GM19351 (cell line): ENCODE measurements around the gene TSPAN17.
A peak's percentile ranks its signal among the peaks of the same experiment; 100 is the strongest.

ENCODE experiments used
- ATAC-seq: cut with Tn5 transposase; IDR thresholded peaks from one replicate; pipeline ENCODE4 v1.9.1; 2021; ENCODE audit warnings: mild to moderate bottlenecking, moderate library complexity; ENCODE audit not compliant: unreplicated experiment

Gene TSPAN17

DNA sequence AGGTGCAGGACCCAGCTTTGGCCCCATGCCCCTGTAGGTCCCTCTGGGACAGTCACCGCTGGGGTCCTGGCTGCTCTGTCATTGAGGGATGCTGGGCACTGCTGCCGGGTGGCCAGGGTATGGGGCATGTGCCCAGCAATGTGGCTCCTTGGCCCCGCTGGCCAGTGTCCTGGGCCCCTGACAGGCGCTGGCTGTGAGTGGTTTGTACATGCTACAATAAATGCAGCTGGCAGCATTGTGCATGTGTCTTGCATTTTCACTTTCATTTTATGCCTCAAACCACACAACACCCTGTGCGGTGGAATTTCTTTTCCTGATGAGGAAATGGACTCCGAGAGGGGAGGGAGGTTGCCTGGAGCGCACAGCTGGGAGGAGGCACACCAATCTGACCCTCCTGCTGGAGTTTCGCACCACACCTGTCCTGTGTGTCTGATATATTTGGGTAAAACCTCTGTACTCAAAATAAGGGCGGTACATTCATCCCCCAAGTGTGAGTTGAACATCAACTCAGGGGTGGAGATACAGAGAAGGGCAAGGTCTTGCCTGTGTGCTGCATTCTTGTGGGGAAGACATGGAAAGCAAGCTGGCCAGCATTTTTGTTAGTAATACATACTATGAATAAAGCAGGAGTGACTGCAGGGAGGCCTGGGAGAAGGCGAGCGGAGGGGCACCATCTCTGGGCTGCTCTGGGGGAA is 11.7 kb downstream of the TSPAN17 start:
- ATAC-seq = no peak

- ATAC-seq = no peak
Observed at GRCh38 chr5:176659512-176659839, 12.2 kb downstream of the TSPAN17 start.

DNA sequence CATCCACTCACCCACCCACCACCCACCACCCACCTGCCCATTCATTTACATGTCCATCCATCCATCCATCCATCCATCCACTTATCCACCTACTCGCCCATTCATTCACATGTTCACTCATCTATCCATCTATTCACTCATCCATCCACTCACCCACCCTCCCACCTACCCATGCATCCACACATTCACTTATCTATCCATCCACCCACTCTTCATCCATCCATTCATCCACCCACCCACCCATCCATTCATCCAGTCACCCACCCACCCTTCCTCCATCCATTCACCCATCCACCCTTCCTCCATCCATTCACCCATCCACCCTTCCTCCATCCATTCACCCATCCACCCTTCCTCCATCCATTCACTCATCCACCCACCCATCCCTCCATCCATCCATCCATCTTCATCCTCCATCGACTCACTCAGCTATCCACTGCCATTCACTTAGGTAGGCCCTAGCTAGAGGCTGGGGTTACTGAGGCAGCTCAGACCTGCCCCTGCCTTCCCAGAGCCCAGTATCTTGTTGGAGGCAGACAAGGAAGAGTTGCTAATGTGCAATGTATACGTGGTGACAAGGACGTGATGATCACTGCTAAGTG is 12.7 kb downstream of the TSPAN17 start:
- no peak for ATAC-seq

GRCh38 chr5:176660530-176660859 is 13.2 kb downstream of the TSPAN17 start:
- peak; percentile 29 for ATAC-seq

GRCh38 chr5:176660860-176661641 is 13.8 kb downstream of the TSPAN17 start:
- ATAC-seq = peak; percentile 84

GRCh38 chr5:176661676-176662075 is 14.4 kb downstream of the TSPAN17 start:
- ATAC-seq = no peak

- ATAC-seq = no peak
Observed at GRCh38 chr5:176662371-176663333, 15.4 kb downstream of the TSPAN17 start.

DNA sequence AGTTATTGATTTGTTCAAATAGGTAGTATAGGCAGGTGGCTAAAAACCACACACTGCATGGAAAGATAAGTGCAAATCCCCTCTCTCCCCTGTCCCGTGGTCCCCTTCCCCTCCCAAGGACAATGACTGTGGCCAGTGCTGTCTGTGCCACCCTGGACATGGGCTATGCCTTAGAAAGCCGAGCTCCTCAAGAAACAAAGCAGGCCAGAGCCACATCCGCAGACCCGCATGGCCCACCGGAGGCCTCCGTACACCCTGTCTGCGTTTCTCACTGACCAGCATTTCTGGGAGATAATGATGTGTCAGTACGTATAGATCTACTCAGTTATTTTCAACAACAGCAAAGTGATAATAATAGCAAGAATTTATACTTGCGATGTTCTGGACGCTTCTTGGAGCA is 16.3 kb downstream of the TSPAN17 start:
- no peak for ATAC-seq

DNA sequence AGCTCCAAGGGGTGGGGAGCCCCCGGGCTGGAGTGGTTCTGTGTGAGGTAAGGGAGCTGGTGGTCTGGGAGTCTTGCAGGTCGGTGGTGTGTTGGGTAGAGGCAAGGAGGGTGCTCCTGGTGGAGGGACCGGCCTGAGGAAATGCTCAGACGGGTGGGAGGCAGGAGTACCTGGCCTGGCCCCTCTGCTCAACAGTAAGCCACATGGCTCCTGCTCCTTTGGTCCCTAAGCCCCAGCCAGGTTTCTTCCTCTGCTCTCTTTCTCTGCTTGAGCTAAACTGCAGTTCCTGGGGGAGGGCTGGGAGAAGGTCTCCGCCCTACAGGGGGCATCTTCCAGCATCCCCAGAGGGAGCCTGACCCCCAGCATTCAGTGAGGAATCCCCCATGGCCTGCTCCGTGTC is 17.2 kb downstream of the TSPAN17 start:
- no peak for ATAC-seq

GRCh38 chr5:176664886-176665285 is 17.6 kb downstream of the TSPAN17 start:
- no peak for ATAC-seq

GRCh38 chr5:176665517-176665916 is 18.2 kb downstream of the TSPAN17 start:
- no peak for ATAC-seq

GRCh38 chr5:176667637-176668036 is 20.4 kb downstream of the TSPAN17 start:
- no peak for ATAC-seq

DNA sequence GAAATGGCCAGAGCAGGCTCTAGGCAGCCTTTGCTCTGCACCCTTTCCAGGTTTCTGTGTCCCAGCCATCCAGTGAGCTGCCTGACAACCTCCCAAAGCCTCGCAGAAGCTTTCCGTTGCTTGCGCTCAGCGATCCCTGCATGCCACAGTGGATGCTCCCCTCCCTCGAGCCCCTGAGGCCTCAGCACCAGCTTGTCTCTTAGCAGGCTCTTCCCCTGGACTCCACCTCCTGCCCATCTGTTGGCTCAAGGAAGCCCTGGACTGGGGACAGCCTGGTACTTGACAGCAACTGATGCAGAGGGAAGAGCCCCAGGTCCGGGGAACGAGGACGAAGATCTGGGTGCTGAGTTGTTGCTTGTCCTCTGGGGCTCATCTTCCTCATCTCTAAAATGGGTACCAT is 23.2 kb downstream of the TSPAN17 start:
- no peak for ATAC-seq

DNA sequence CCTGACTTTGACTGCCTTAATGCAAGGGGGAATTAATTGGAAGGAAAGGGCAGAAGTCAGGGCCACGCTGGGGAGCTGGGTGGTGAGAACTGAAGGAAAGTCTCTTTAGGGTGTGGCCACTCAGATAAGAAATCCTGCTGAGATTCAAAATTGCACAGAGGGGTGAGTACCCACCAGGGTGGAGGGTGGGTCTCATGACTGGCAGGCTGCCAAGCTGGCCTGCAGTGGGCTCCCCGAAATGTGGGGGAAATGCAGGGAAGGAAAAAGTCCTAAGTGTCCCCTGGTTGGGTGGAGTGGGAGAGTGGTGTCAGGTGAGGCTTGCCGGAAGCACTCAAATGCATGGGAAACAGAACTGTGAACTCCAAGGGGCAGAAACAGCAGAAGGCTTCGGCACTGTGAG is 24.1 kb downstream of the TSPAN17 start:
- no peak for ATAC-seq

DNA sequence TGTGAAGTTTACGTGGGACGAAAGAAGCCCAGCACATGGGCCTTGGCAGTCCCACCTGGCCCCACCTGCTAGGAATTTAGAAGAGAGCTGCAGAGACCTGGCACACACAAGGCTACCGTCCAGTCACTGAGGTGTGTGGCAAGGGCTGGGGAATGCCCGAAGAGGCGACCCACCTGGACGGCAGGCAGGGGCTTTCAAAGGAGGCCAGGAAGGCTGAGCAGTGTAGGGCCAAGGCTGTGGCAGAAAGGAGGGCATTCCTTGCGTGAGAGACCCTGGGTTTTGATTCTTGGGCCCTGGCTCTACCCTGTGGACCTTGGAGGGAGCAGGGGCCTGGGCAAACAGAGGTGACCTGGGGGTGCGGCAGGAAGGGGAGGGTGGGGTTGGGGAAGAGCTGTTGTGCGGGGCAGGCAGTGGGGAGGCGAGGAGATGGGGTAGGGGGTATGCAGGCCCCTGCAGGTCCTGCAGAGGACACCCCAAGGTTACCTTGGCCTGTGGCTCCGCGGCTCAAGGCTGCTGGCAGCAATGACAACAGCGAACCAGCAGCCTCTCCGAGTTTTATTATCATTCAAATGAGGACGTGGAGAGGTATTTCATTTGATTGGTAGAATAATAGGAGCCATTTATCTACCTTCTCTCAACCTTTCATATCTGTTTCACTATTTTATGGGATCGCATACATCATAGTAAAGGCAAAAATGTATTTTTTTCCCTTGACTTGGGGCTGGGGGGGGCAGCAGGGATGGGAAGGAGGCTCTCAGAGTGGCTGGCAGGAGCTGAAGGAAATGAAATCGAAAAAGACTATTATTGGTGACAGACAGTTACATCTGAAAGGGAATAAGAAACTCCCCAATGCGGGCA is 24.8 kb downstream of the TSPAN17 start:
- no peak for ATAC-seq

DNA sequence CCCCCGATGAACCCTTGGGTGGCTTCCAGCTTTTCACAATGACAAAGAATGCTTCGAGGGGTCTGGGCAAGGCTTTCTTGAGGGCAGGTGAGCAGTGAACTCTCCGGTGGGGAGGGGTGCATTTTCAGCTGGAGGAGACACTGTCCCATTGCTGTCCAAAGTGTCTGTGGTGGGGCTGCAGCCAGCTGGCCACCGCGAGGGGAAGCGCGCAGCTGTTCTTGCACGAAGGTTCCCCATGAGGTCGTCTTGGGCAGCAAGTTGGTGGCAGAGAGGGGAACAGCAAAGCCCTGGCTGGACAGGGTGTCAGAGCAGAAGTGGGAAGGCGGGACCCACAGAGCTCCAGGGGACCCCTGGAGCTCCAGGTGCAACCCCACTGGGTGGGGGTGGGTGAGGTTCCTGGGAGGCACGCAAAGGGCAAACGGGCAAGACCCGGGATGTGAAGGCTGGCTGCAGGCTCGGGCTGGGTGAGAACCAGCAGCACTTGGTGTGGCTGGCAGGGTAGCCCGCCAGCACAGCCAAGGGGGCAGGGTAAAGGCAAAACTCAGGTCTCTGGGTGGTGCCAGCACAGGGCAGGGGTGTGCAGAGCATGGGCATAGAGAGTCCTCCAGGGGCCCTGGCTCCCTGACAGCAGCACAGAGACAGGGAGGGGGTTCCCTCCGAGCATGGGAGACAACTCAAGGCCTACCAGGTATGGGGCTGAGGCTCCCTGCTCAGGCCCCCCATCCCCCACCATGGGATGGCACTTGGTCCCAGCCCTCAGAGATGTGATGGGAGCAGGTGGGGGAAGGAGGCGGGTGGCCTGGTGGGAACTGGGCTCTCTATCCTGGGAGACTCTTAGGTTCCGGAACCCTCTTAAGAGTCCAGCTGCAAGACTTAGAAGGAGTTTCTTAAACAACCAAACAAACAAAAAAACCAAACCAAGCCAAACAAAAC is 26.6 kb downstream of the TSPAN17 start:
- no peak for ATAC-seq

GRCh38 chr5:176674799-176675198 is 27.5 kb downstream of the TSPAN17 start:
- no peak for ATAC-seq

GRCh38 chr5:176675676-176676360 is 28.5 kb downstream of the TSPAN17 start:
- no peak for ATAC-seq
